ENCODE measurements around the gene CILP.
"Not testable (repeated sequence)": the region's sequence is repeated elsewhere in the genome, so short reads cannot be mapped to it uniquely, and the experiment has no call there.

The CILP gene

GRCh38 chr15:65231306-65231705 is 20.0 kb upstream of the CILP start:
- intact Hi-C loops (cut with DNase I; ENCODE audit: low total_unique reads), result no loop called here
- Histone ChIP-seq H3K4me1 (no peaks in the 10 kb centered on the region), H3K27ac (no peak overlapping the region), H3K9me3 (no peaks in the 10 kb centered on the region), H3K27me3 (no peaks in the 10 kb centered on the region), H3K4me3 (no peak overlapping the region), H3K36me3 (no peaks in the 10 kb centered on the region)
- DNase-seq, result no peak
- no peak for TF ChIP-seq CTCF (IDR thresholded peaks at IDR 0.05)

- H3K9me3 ChIP-seq; H3K4me1 ChIP-seq; H3K36me3 ChIP-seq; intact Hi-C loops (cut with DNase I; ENCODE audit: low total_unique reads); H3K27me3 ChIP-seq; DNase-seq; H3K4me3 ChIP-seq; H3K27ac ChIP-seq: not testable (repeated sequence)
These were observed 15.6 kb upstream of the CILP start for GRCh38 chr15:65226901-65227300.

GRCh38 chr15:65226221-65226620 is 14.9 kb upstream of the CILP start:
- Histone ChIP-seq H3K4me3 (no peak overlapping the region), H3K27ac (no peak overlapping the region), H3K36me3 (no peaks in the 10 kb centered on the region), H3K27me3 (no peaks in the 10 kb centered on the region), H3K4me1 (no peaks in the 10 kb centered on the region), H3K9me3 (no peaks in the 10 kb centered on the region)
- intact Hi-C loops (cut with DNase I; ENCODE audit: low total_unique reads), result no loop called here
- TF ChIP-seq CTCF (IDR thresholded peaks at IDR 0.05), result no peak
- DNase-seq, result no peak

GRCh38 chr15:65223996-65224395 is 12.7 kb upstream of the CILP start:
- Histone ChIP-seq H3K4me3 (no peak overlapping the region), H3K4me1 (no peaks in the 10 kb centered on the region), H3K9me3 (no peaks in the 10 kb centered on the region), H3K27me3 (no peaks in the 10 kb centered on the region), H3K36me3 (no peaks in the 10 kb centered on the region), H3K27ac (no peak overlapping the region)
- TF ChIP-seq CTCF (IDR thresholded peaks at IDR 0.05), result no peak
- no peak for DNase-seq
- intact Hi-C loops (cut with DNase I; ENCODE audit: low total_unique reads), result no loop called here

- H3K27ac ChIP-seq, result no peak overlapping the region
- no peaks in the 10 kb centered on the region for H3K9me3 ChIP-seq
- no peak for TF ChIP-seq CTCF (IDR thresholded peaks at IDR 0.05)
- H3K27me3 ChIP-seq, result no peaks in the 10 kb centered on the region
- intact Hi-C loops (cut with DNase I; ENCODE audit: low total_unique reads), result no loop called here
- no peaks in the 10 kb centered on the region for H3K36me3 ChIP-seq
- no peaks in the 10 kb centered on the region for H3K4me1 ChIP-seq
- no peak for DNase-seq
- H3K4me3 ChIP-seq, result no peak overlapping the region
These were observed 11.6 kb upstream of the CILP start for GRCh38 chr15:65222891-65223290.

- Histone ChIP-seq H3K9me3 (no peaks in the 10 kb centered on the region), H3K27me3 (no peaks in the 10 kb centered on the region), H3K27ac (no peak overlapping the region), H3K36me3 (no peaks in the 10 kb centered on the region), H3K4me1 (no peaks in the 10 kb centered on the region), H3K4me3 (no peak overlapping the region)
- DNase-seq, result no peak
- no peak for TF ChIP-seq CTCF (IDR thresholded peaks at IDR 0.05)
- intact Hi-C loops (cut with DNase I; ENCODE audit: low total_unique reads), result no loop called here
These were observed 10.4 kb upstream of the CILP start for GRCh38 chr15:65221697-65222096.

All from tibial artery (tissue), 4 donors.